Measurements from ENCODE around the gene RTP1. TPM values are rescaled to one million over a fixed set of nuclear protein-coding genes. Genes with fewer than 3 reads are reported as not detected.
"Not testable (repeated sequence)": the region's sequence is repeated elsewhere in the genome, so short reads cannot be mapped to it uniquely, and the experiment has no call there.

The RTP1 gene
- polyA plus RNA-seq, 2 donors, result 0.01 TPM; not detected in 1

- Histone ChIP-seq H3K4me1 (ENCODE audit: control insufficient read depth in 2 of 2, insufficient read depth in 2 of 2, low read length in 1 of 2) (peaks cover 0 to 3% of the 10 kb centered on the region in 2 donors), H3K36me3 (ENCODE audit: control insufficient read depth in 2 of 2, insufficient read depth in 2 of 2, low read length in 1 of 2) (no peaks in the 10 kb centered on the region), H3K27me3 (ENCODE audit: control insufficient read depth in 1 of 2, insufficient read depth in 2 of 2, low read length in 2 of 2) (no peaks in the 10 kb centered on the region), H3K27ac (ENCODE audit: low read depth in 2 of 2, low read length in 1 of 2) (no peak overlapping the region), H3K9me3 (ENCODE audit: control insufficient read depth in 2 of 2, insufficient read depth in 1 of 2, low read depth in 1 of 2, low read length in 1 of 2) (no peaks in the 10 kb centered on the region), H3K4me3 (ENCODE audit: low read depth in 1 of 2, low read length in 2 of 2) (no peak overlapping the region)
- WGBS, 2 donors, result 50 to 69% methylated on average over 1 of the region's 1 CpG
Measured at GRCh38 chr3:187191271-187191670, 6.0 kb upstream of the RTP1 start.

- H3K9me3 ChIP-seq (ENCODE audit: control insufficient read depth in 2 of 2, insufficient read depth in 1 of 2, low read depth in 1 of 2, low read length in 1 of 2), result no peaks in the 10 kb centered on the region
- no peaks in the 10 kb centered on the region for H3K4me1 ChIP-seq (ENCODE audit: control insufficient read depth in 2 of 2, insufficient read depth in 2 of 2, low read length in 1 of 2)
- no peaks in the 10 kb centered on the region for H3K27me3 ChIP-seq (ENCODE audit: control insufficient read depth in 1 of 2, insufficient read depth in 2 of 2, low read length in 2 of 2)
- H3K4me3 ChIP-seq (ENCODE audit: low read depth in 1 of 2, low read length in 2 of 2), result no peak overlapping the region
- H3K27ac ChIP-seq (ENCODE audit: low read depth in 2 of 2, low read length in 1 of 2), result no peak overlapping the region
- H3K36me3 ChIP-seq (ENCODE audit: control insufficient read depth in 2 of 2, insufficient read depth in 2 of 2, low read length in 1 of 2), result no peaks in the 10 kb centered on the region
Measured at GRCh38 chr3:187193181-187193580, 4.1 kb upstream of the RTP1 start.

GRCh38 chr3:187196573-187197334 is 532 bp upstream of the RTP1 start:
- Histone ChIP-seq H3K4me3 (ENCODE audit: low read depth in 1 of 2, low read length in 2 of 2) (no peak overlapping the region), H3K27ac (ENCODE audit: low read depth in 2 of 2, low read length in 1 of 2) (no peak overlapping the region), H3K9me3 (ENCODE audit: control insufficient read depth in 2 of 2, insufficient read depth in 1 of 2, low read depth in 1 of 2, low read length in 1 of 2) (no peaks in the 10 kb centered on the region), H3K4me1 (ENCODE audit: control insufficient read depth in 2 of 2, insufficient read depth in 2 of 2, low read length in 1 of 2) (no peaks in the 10 kb centered on the region), H3K36me3 (ENCODE audit: control insufficient read depth in 2 of 2, insufficient read depth in 2 of 2, low read length in 1 of 2) (no peaks in the 10 kb centered on the region), H3K27me3 (ENCODE audit: control insufficient read depth in 1 of 2, insufficient read depth in 2 of 2, low read length in 2 of 2) (no peaks in the 10 kb centered on the region)
- 66 to 73% methylated on average over 7 of the region's 7 CpGs for whole genome bisulfite sequencing, 2 donors

GRCh38 chr3:187198490-187198889 is 1.2 kb downstream of the RTP1 start:
- Histone ChIP-seq H3K27me3 (ENCODE audit: control insufficient read depth in 1 of 2, insufficient read depth in 2 of 2, low read length in 2 of 2) (no peaks in the 10 kb centered on the region), H3K4me1 (ENCODE audit: control insufficient read depth in 2 of 2, insufficient read depth in 2 of 2, low read length in 1 of 2) (no peaks in the 10 kb centered on the region), H3K27ac (ENCODE audit: low read depth in 2 of 2, low read length in 1 of 2) (no peak overlapping the region), H3K36me3 (ENCODE audit: control insufficient read depth in 2 of 2, insufficient read depth in 2 of 2, low read length in 1 of 2) (no peaks in the 10 kb centered on the region), H3K9me3 (ENCODE audit: control insufficient read depth in 2 of 2, insufficient read depth in 1 of 2, low read depth in 1 of 2, low read length in 1 of 2) (no peaks in the 10 kb centered on the region), H3K4me3 (ENCODE audit: low read depth in 1 of 2, low read length in 2 of 2) (no peak overlapping the region)
- WGBS, 2 donors, result 63 to 66% methylated on average over 4 of the region's 4 CpGs

GRCh38 chr3:187199463-187200050 is 2.3 kb downstream of the RTP1 start:
- WGBS, 2 donors, result 96 to 97% methylated on average over 38 to 43 of the region's 44 CpGs
- H3K9me3 ChIP-seq (ENCODE audit: control insufficient read depth in 2 of 2, insufficient read depth in 1 of 2, low read depth in 1 of 2, low read length in 1 of 2); H3K36me3 ChIP-seq (ENCODE audit: control insufficient read depth in 2 of 2, insufficient read depth in 2 of 2, low read length in 1 of 2): not testable (repeated sequence)

GRCh38 chr3:187205683-187206082 is 8.4 kb downstream of the RTP1 start:
- Histone ChIP-seq H3K9me3 (ENCODE audit: control insufficient read depth in 2 of 2, insufficient read depth in 1 of 2, low read depth in 1 of 2, low read length in 1 of 2) (peaks cover 0 to 4% of the 10 kb centered on the region in 2 donors), H3K4me3 (ENCODE audit: low read depth in 1 of 2, low read length in 2 of 2) (no peak overlapping the region), H3K27ac (ENCODE audit: low read depth in 2 of 2, low read length in 1 of 2) (no peak overlapping the region), H3K27me3 (ENCODE audit: control insufficient read depth in 1 of 2, insufficient read depth in 2 of 2, low read length in 2 of 2) (no peaks in the 10 kb centered on the region), H3K36me3 (ENCODE audit: control insufficient read depth in 2 of 2, insufficient read depth in 2 of 2, low read length in 1 of 2) (no peaks in the 10 kb centered on the region), H3K4me1 (ENCODE audit: control insufficient read depth in 2 of 2, insufficient read depth in 2 of 2, low read length in 1 of 2) (peaks cover 0 to 4% of the 10 kb centered on the region in 2 donors)
- 26 to 50% methylated on average over 2 of the region's 2 CpGs for WGBS, 2 donors

More at GRCh38 chr3:187199463-187200050, 2.3 kb downstream of the RTP1 start:
- H3K4me1 ChIP-seq (ENCODE audit: control insufficient read depth in 2 of 2, insufficient read depth in 2 of 2, low read length in 1 of 2); H3K27ac ChIP-seq (ENCODE audit: low read depth in 2 of 2, low read length in 1 of 2); H3K4me3 ChIP-seq (ENCODE audit: low read depth in 1 of 2, low read length in 2 of 2); H3K27me3 ChIP-seq (ENCODE audit: control insufficient read depth in 1 of 2, insufficient read depth in 2 of 2, low read length in 2 of 2): not testable (repeated sequence)

- WGBS, 2 donors, result 56 to 58% methylated on average over 2 of the region's 2 CpGs
Measured at GRCh38 chr3:187207062-187207461, 9.8 kb downstream of the RTP1 start.

GRCh38 chr3:187207624-187208023 is 10.3 kb downstream of the RTP1 start:
- Histone ChIP-seq H3K4me1 (ENCODE audit: control insufficient read depth in 2 of 2, insufficient read depth in 2 of 2, low read length in 1 of 2) (peaks cover 0 to 6% of the 10 kb centered on the region in 2 donors), H3K9me3 (ENCODE audit: control insufficient read depth in 2 of 2, insufficient read depth in 1 of 2, low read depth in 1 of 2, low read length in 1 of 2) (peaks cover 0 to 4% of the 10 kb centered on the region in 2 donors), H3K36me3 (ENCODE audit: control insufficient read depth in 2 of 2, insufficient read depth in 2 of 2, low read length in 1 of 2) (no peaks in the 10 kb centered on the region), H3K27me3 (ENCODE audit: control insufficient read depth in 1 of 2, insufficient read depth in 2 of 2, low read length in 2 of 2) (no peaks in the 10 kb centered on the region), H3K27ac (ENCODE audit: low read depth in 2 of 2, low read length in 1 of 2) (peak overlapping the region in 1 of 2 donors; percentile 82), H3K4me3 (ENCODE audit: low read depth in 1 of 2, low read length in 2 of 2) (no peak overlapping the region)

More at GRCh38 chr3:187207062-187207461, 9.8 kb downstream of the RTP1 start:
- Histone ChIP-seq H3K4me3 (ENCODE audit: low read depth in 1 of 2, low read length in 2 of 2) (no peak overlapping the region), H3K9me3 (ENCODE audit: control insufficient read depth in 2 of 2, insufficient read depth in 1 of 2, low read depth in 1 of 2, low read length in 1 of 2) (peaks cover 0 to 4% of the 10 kb centered on the region in 2 donors), H3K36me3 (ENCODE audit: control insufficient read depth in 2 of 2, insufficient read depth in 2 of 2, low read length in 1 of 2) (no peaks in the 10 kb centered on the region), H3K27me3 (ENCODE audit: control insufficient read depth in 1 of 2, insufficient read depth in 2 of 2, low read length in 2 of 2) (no peaks in the 10 kb centered on the region), H3K4me1 (ENCODE audit: control insufficient read depth in 2 of 2, insufficient read depth in 2 of 2, low read length in 1 of 2) (peaks cover 0 to 6% of the 10 kb centered on the region in 2 donors), H3K27ac (ENCODE audit: low read depth in 2 of 2, low read length in 1 of 2) (peak overlapping the region; percentile 80 to 82)

- no peaks in the 10 kb centered on the region for H3K36me3 ChIP-seq (ENCODE audit: control insufficient read depth in 2 of 2, insufficient read depth in 2 of 2, low read length in 1 of 2)
- peak overlapping the region; percentile 82 to 87 for H3K27ac ChIP-seq (ENCODE audit: low read depth in 2 of 2, low read length in 1 of 2)
- no peak overlapping the region for H3K4me3 ChIP-seq (ENCODE audit: low read depth in 1 of 2, low read length in 2 of 2)
- H3K27me3 ChIP-seq (ENCODE audit: control insufficient read depth in 1 of 2, insufficient read depth in 2 of 2, low read length in 2 of 2), result no peaks in the 10 kb centered on the region
- 23 to 48% methylated on average over 1 of the region's 1 CpG for WGBS, 2 donors
- peaks cover 0 to 6% of the 10 kb centered on the region in 2 donors for H3K4me1 ChIP-seq (ENCODE audit: control insufficient read depth in 2 of 2, insufficient read depth in 2 of 2, low read length in 1 of 2)
- H3K9me3 ChIP-seq (ENCODE audit: control insufficient read depth in 2 of 2, insufficient read depth in 1 of 2, low read depth in 1 of 2, low read length in 1 of 2), result peaks cover 0 to 4% of the 10 kb centered on the region in 2 donors
Measured at GRCh38 chr3:187208159-187208558, 10.9 kb downstream of the RTP1 start.

GRCh38 chr3:187209491-187209890 is 12.2 kb downstream of the RTP1 start:
- H3K4me3 ChIP-seq (ENCODE audit: low read depth in 1 of 2, low read length in 2 of 2), result no peak overlapping the region
- H3K27me3 ChIP-seq (ENCODE audit: control insufficient read depth in 1 of 2, insufficient read depth in 2 of 2, low read length in 2 of 2), result no peaks in the 10 kb centered on the region
- H3K9me3 ChIP-seq (ENCODE audit: control insufficient read depth in 2 of 2, insufficient read depth in 1 of 2, low read depth in 1 of 2, low read length in 1 of 2), result peaks cover 0 to 4% of the 10 kb centered on the region in 2 donors
- H3K36me3 ChIP-seq (ENCODE audit: control insufficient read depth in 2 of 2, insufficient read depth in 2 of 2, low read length in 1 of 2), result no peaks in the 10 kb centered on the region
- H3K27ac ChIP-seq (ENCODE audit: low read depth in 2 of 2, low read length in 1 of 2), result no peak overlapping the region
- peaks cover 0 to 6% of the 10 kb centered on the region in 2 donors for H3K4me1 ChIP-seq (ENCODE audit: control insufficient read depth in 2 of 2, insufficient read depth in 2 of 2, low read length in 1 of 2)
